IMR-90 (cell line): ENCODE results near the gene RMI1. TPM values are rescaled to one million over a fixed set of nuclear protein-coding genes. Genes with fewer than 3 reads are reported as not detected.

Source experiments
- ATAC-seq: fragments of 200-7000 bp; cut with Tn5 transposase; 2 replicates; pipeline ENCODE4 v1.9.1; 2020; ENCODE audit warnings: low read depth, mild to moderate bottlenecking, moderate library complexity
- BruUV-seq: library from RNA; stranded (reverse); fragments of 400-500 nt; replicated peaks from 2 replicates; lab custom pipeline; 2021; lab: Mats Ljungman, UMichigan
- CTCF ChIA-PET: fragments of 300-600 bp; formaldehyde crosslinking; extraction: SDS; loops from one replicate; lab custom pipeline; 2021; ENCODE audit warnings: antibody characterized with exemption; lab: Yijun Ruan, JAX
- POLR2A ChIA-PET: fragments of 300-600 bp; sonication (Branson Sonifier 250); formaldehyde crosslinking; loops from one replicate; lab custom pipeline; 2022; ENCODE audit warnings: antibody characterized with exemption; ENCODE audit not compliant: unreplicated experiment; lab: Charles Lee
- DNase-seq: peaks from one replicate; pipeline ENCODE4 v3.0.0; 2013
- H2AFZ ChIP-seq: replicated peaks from 2 replicates; pipeline ENCODE3; 2013; ENCODE audit warnings: low read length, mild to moderate bottlenecking; ENCODE audit not compliant: poor library complexity
- H2AK5ac ChIP-seq: 2 replicates; pipeline ENCODE4 v1.6.1; 2013; ENCODE audit warnings: low read depth, low read length, inconsistent platforms
- H2AK9ac ChIP-seq: replicated peaks from 2 replicates; pipeline ENCODE3; 2013; ENCODE audit warnings: mild to moderate bottlenecking, low read depth, low read length, moderate library complexity; ENCODE audit not compliant: poor library complexity
- H2BK120ac ChIP-seq: 2 replicates; pipeline ENCODE4 v1.6.1; 2013; ENCODE audit warnings: low read depth, low read length, inconsistent platforms
- H2BK15ac ChIP-seq: 3 replicates; pipeline ENCODE4 v1.6.1; 2013; ENCODE audit warnings: low read depth, low read length, inconsistent platforms
- H2BK20ac ChIP-seq: 2 replicates; pipeline ENCODE4 v1.6.1; 2013; ENCODE audit warnings: low read depth, mild to moderate bottlenecking, inconsistent platforms, low read length, moderate library complexity
- H2BK5ac ChIP-seq: 2 replicates; pipeline ENCODE4 v1.6.1; 2013; ENCODE audit warnings: mild to moderate bottlenecking, low read depth, low read length, inconsistent platforms; ENCODE audit not compliant: poor library complexity, severe bottlenecking
- H3K14ac ChIP-seq: replicated peaks from 2 replicates; pipeline ENCODE4 v1.6.1; 2013; ENCODE audit warnings: low read depth, low read length, inconsistent platforms
- H3K18ac ChIP-seq: 2 replicates; pipeline ENCODE4 v1.6.1; 2013; ENCODE audit warnings: low read depth, low read length, control low read depth
- H3K23ac ChIP-seq: 2 replicates; pipeline ENCODE4 v1.6.1; 2013; ENCODE audit warnings: low read depth, low read length, inconsistent platforms
- H3K27ac ChIP-seq: 2 replicates; pipeline ENCODE4 v1.5.1; 2013; ENCODE audit warnings: mild to moderate bottlenecking, control low read depth, low read length; ENCODE audit not compliant: insufficient read depth
- H3K27me3 ChIP-seq: 2 replicates; pipeline ENCODE4 v1.6.1; 2013; ENCODE audit warnings: low read length; ENCODE audit not compliant: control insufficient read depth, insufficient read depth
- H3K36me3 ChIP-seq: 2 replicates; pipeline ENCODE4 v1.6.1; 2013; ENCODE audit warnings: low read length, mixed read lengths; ENCODE audit not compliant: control insufficient read depth, insufficient read depth
- H3K4ac ChIP-seq: 2 replicates; pipeline ENCODE4 v1.6.1; 2013; ENCODE audit warnings: low read depth, low read length, inconsistent platforms
- H3K4me1 ChIP-seq: 2 replicates; pipeline ENCODE4 v1.6.1; 2013; ENCODE audit warnings: low read length, mixed read lengths; ENCODE audit not compliant: control insufficient read depth, insufficient read depth
- H3K4me2 ChIP-seq: 2 replicates; pipeline ENCODE4 v1.6.1; 2013; ENCODE audit warnings: low read depth, mild to moderate bottlenecking, control low read depth, low read length, moderate library complexity
- H3K4me3 ChIP-seq: 2 replicates; pipeline ENCODE4 v1.5.1; 2013; ENCODE audit warnings: low read depth, mild to moderate bottlenecking, control low read depth, low read length, moderate library complexity; ENCODE audit not compliant: insufficient read depth
- H3K56ac ChIP-seq: 2 replicates; pipeline ENCODE4 v1.6.1; 2013; ENCODE audit warnings: low read length, inconsistent platforms; ENCODE audit not compliant: insufficient read depth; ENCODE audit errors: extremely low read depth
- H3K79me1 ChIP-seq, 2 experiments: 2 replicates each; pipeline ENCODE4 v1.6.1; 2013; ENCODE audit warnings: low read length in 2 of 2, inconsistent platforms in 1 of 2, low read depth in 1 of 2
- H3K9ac ChIP-seq: 2 replicates; pipeline ENCODE4 v1.6.1; 2013; ENCODE audit warnings: low read depth, low read length, control low read depth
- H3K9me1 ChIP-seq: 2 replicates; pipeline ENCODE4 v1.6.1; 2013; ENCODE audit warnings: low read length, inconsistent platforms; ENCODE audit not compliant: insufficient read depth
- H3K9me3 ChIP-seq: 2 replicates; pipeline ENCODE4 v1.6.1; 2013; ENCODE audit warnings: low read length; ENCODE audit not compliant: control insufficient read depth, insufficient read depth
- H4K20me1 ChIP-seq: 2 replicates; pipeline ENCODE4 v1.6.1; 2013; ENCODE audit warnings: low read length, inconsistent platforms; ENCODE audit not compliant: insufficient read depth
- H4K5ac ChIP-seq: 2 replicates; pipeline ENCODE4 v1.6.1; 2013; ENCODE audit warnings: mild to moderate bottlenecking, low read depth, low read length, control low read depth
- H4K8ac ChIP-seq, 2 experiments: 2 replicates each; pipeline ENCODE4 v1.6.1; 2013; ENCODE audit warnings: low read depth in 2 of 2, low read length in 2 of 2, control low read depth in 1 of 2, inconsistent platforms in 1 of 2
- H4K91ac ChIP-seq: 2 replicates; pipeline ENCODE4 v1.6.1; 2013; ENCODE audit warnings: low read depth, low read length, inconsistent platforms; ENCODE audit not compliant: insufficient read depth
- POLR2A ChIP-seq: IDR thresholded peaks from 2 replicates; pipeline ENCODE4 v1.6.1; 2012; ENCODE audit warnings: mild to moderate bottlenecking, low read depth, low read length
- whole genome bisulfite sequencing, 2 experiments: methylation state at CpG; one replicate each; pipeline versions ENCODE4 v1.1.5 to v1.1.7; 2013; ENCODE audit warnings: missing lambda C conversion rate in 2 of 2; ENCODE audit not compliant: insufficient read length in 1 of 2; ENCODE audit errors: extremely low coverage in 2 of 2; 5-methylcytosine and 5-hydroxymethylcytosine counted together
- dilution Hi-C: fragments of 300-500 bp; cut with HindIII; formaldehyde crosslinking; loops from one replicate; pipeline ENCODE4 v1.14.3; 2018; ENCODE audit warnings: low sequenced_read_pairs; ENCODE audit not compliant: unreplicated experiment
- in situ Hi-C: fragments of 300-500 bp; cut with MboI; formaldehyde crosslinking; loops from 3 replicates; pipeline ENCODE4 v1.14.3; 2019; ENCODE audit warnings: low sequenced_read_pairs, inconsistent platforms, mixed read lengths
- intact Hi-C: fragments of 100-400 bp; cut with micrococcal nuclease; formaldehyde crosslinking; loops from 2 replicates; pipeline ENCODE4 v1.10.0; 2022
- polyA plus RNA-seq, 3 experiments: library from polyadenylated mRNA; depleted of rRNA; stranded (reverse); fragments of >200 nt; gene quantifications; 2 replicates each; pipeline ENCODE4 v1.2.3, GENCODE V29; 2012; ENCODE audit warnings: low replicate concordance in 1 of 3
- total RNA-seq: library from RNA; depleted of rRNA; stranded (reverse); fragments of >200 nt; gene quantifications from 2 replicates; pipeline ENCODE4 v1.2.3, GENCODE V29; 2012

The RMI1 gene
- total and polyA plus RNA-seq, 2 of the 4 experiments (the other 2 are of a cell fraction), result 4.4 to 6.8 TPM

DNA sequence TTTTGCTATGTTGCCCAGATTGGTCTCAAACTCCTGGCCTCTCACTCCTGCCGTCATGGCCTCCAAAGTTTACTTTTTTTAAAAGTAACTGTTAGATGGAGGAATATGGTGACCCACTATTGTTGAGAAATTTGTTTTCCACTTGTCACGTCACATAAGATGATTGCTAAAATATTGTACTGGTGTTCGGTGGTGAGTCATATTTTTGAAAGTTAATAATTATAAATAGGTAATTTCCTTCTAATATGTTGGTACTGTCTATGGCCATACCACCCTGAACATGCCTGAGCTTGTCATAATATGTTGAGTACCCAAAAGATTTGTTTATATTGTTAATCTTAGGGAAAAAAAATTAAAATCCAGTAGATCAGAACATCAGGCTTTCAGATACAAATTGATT is 22.6 kb downstream of the RMI1 start:
- BruUV-seq, result no TSS peak

More for the DNA sequence above, 22.6 kb downstream of the RMI1 start:
- no peak for TF ChIP-seq POLR2A
- ATAC-seq (no peak), DNase-seq (no peak)
- no peak overlapping the region for H4K91ac ChIP-seq
- H3K4me2 ChIP-seq, result no peak overlapping the region
- no peak overlapping the region for H3K4me3 ChIP-seq
- H3K9me3 ChIP-seq, result no peaks in the 10 kb centered on the region
- intact Hi-C loops, result no loop called here
- H3K23ac ChIP-seq, result no peak overlapping the region
- no peak overlapping the region for H3K27ac ChIP-seq
- no peak overlapping the region for H2BK120ac ChIP-seq
- H2AK9ac ChIP-seq, result no peak overlapping the region
- no peak overlapping the region for H4K8ac ChIP-seq
- 0 out of 4 replicates have a peak, but pooled peaks cover 2 to 3% of the 10 kb centered on the region in 2 experiments for H3K79me1 ChIP-seq
- no peak overlapping the region for H2AFZ ChIP-seq
- H3K4me1 ChIP-seq, result peaks cover 2% of the 10 kb centered on the region; the same call in 1 of the 2 replicates
- no peak overlapping the region for H3K4ac ChIP-seq
- no peaks in the 10 kb centered on the region for H3K36me3 ChIP-seq
- H2BK5ac ChIP-seq, result no peak overlapping the region
- H2AK5ac ChIP-seq, result no peak overlapping the region
- POLR2A ChIA-PET, result no interaction called here
- H3K27me3 ChIP-seq, result no peaks in the 10 kb centered on the region
- no peak overlapping the region for H3K56ac ChIP-seq
- in situ Hi-C loops, result no loop called here
- H2BK20ac ChIP-seq, result no peak overlapping the region
- dilution Hi-C loops, result no loop called here
- no peak overlapping the region; the same call in 1 of the 2 replicates for H4K5ac ChIP-seq
- H2BK15ac ChIP-seq, result no peak overlapping the region
- CTCF ChIA-PET, result interaction anchor here (1.1 kb wide), 1 partner anchor 9 kb away, joined by 3 read pairs; no protein-coding TSS in a partner anchor
- H3K9me1 ChIP-seq, result no peaks in the 10 kb centered on the region
- no peaks in the 10 kb centered on the region for H4K20me1 ChIP-seq
- no CpG with 5 or more reads among the region's 3 CpGs for WGBS, 2 experiments
- no peak overlapping the region for H3K18ac ChIP-seq
- H3K9ac ChIP-seq, result no peak overlapping the region
- no peak overlapping the region for H3K14ac ChIP-seq
